GM12878 (cell line): Measurements from ENCODE around the gene IDH3A. TPM values are rescaled to one million over a fixed set of nuclear protein-coding genes. Genes with fewer than 3 reads are reported as not detected.

Source experiments
- ATAC-seq: fragments of 200-7000 bp; cut with Tn5 transposase; 3 replicates; pipeline ENCODE4 v1.9.1; 2020; ENCODE audit warnings: mild to moderate bottlenecking, moderate library complexity
- BruUV-seq: library from RNA; stranded (reverse); fragments of 400-500 nt; replicated peaks from 2 replicates; lab custom pipeline; 2021; lab: Mats Ljungman, UMichigan
- CTCF ChIA-PET: fragments of 300-600 bp; sonication (Branson Sonifier 250); formaldehyde crosslinking; extraction: SDS; loops from one replicate; lab custom pipeline; 2021; ENCODE audit warnings: inconsistent platforms; lab: Yijun Ruan, JAX
- POLR2A ChIA-PET: fragments of 350-600 bp; formaldehyde crosslinking; extraction: SDS; loops from one replicate; lab custom pipeline; 2021; ENCODE audit warnings: inconsistent platforms; lab: Charles Lee
- RAD21 ChIA-PET: fragments of 300-600 bp; sonication (Branson Sonifier 250); formaldehyde crosslinking; loops from one replicate; lab custom pipeline; 2023; ENCODE audit warnings: antibody characterized with exemption; ENCODE audit not compliant: unreplicated experiment; lab: Charles Lee
- SMC1A ChIA-PET: fragments of 300-600 bp; sonication (Branson Sonifier 250); formaldehyde crosslinking; loops from one replicate; lab custom pipeline; 2023; ENCODE audit not compliant: unreplicated experiment, uncharacterized antibody; lab: Charles Lee
- DNase-seq: peaks from one replicate; pipeline ENCODE4 v3.0.0-alpha.2; 2011; ENCODE audit warnings: low read depth, low spot score
- FAIRE-seq: peaks from 3 replicates; lab custom pipeline; 2011; peaks lifted over from hg19 to GRCh38; lab: Jason Lieb, UNC
- H2AFZ ChIP-seq: 2 replicates; pipeline ENCODE4 v1.6.0; 2011; ENCODE audit warnings: low read depth, low read length, control low read depth; ENCODE audit not compliant: control insufficient read depth
- H3K27ac ChIP-seq: 2 replicates; pipeline ENCODE4 v1.5.1; 2011; ENCODE audit warnings: control low read depth; ENCODE audit not compliant: control insufficient read depth, insufficient read depth
- H3K27me3 ChIP-seq, 2 experiments: replicated peaks in 1 of 2; 2 replicates each; pipeline versions ENCODE4 v1.6.0 to v1.6.1; 2011; ENCODE audit warnings: low read length in 1 of 2; ENCODE audit not compliant: control insufficient read depth in 2 of 2, insufficient read depth in 2 of 2
- H3K36me3 ChIP-seq, 2 experiments: 2 replicates each; pipeline ENCODE4 v1.5.1; 2011; ENCODE audit warnings: low read length in 1 of 2; ENCODE audit not compliant: control insufficient read depth in 2 of 2, insufficient read depth in 2 of 2
- H3K4me1 ChIP-seq: 2 replicates; pipeline ENCODE4 v1.6.1; 2011; ENCODE audit warnings: mild to moderate bottlenecking, low read length, moderate library complexity, mixed read lengths; ENCODE audit not compliant: control insufficient read depth, insufficient read depth
- H3K4me2 ChIP-seq: 2 replicates; pipeline ENCODE4 v1.6.0; 2011; ENCODE audit warnings: control low read depth; ENCODE audit not compliant: control insufficient read depth, insufficient read depth
- H3K4me3 ChIP-seq: fragments of 200-600 bp; sonication (generic); 2 replicates; pipeline ENCODE4 v1.5.1; 2016
- H3K79me2 ChIP-seq: 2 replicates; pipeline ENCODE4 v1.6.0; 2011; ENCODE audit warnings: low read length; ENCODE audit not compliant: control insufficient read depth, insufficient read depth
- H3K9ac ChIP-seq: 2 replicates; pipeline ENCODE4 v1.8.0; 2011; ENCODE audit warnings: low read length, control low read depth, mixed read lengths; ENCODE audit not compliant: control insufficient read depth, insufficient read depth
- H3K9me3 ChIP-seq: replicated peaks from 3 replicates; pipeline ENCODE4 v1.5.1; 2011; ENCODE audit warnings: mild to moderate bottlenecking, low read length; ENCODE audit not compliant: control insufficient read depth, insufficient read depth
- H4K20me1 ChIP-seq: 2 replicates; pipeline ENCODE4 v1.6.0; 2011; ENCODE audit not compliant: control insufficient read depth, insufficient read depth
- BRCA1 ChIP-seq: IDR thresholded peaks from 2 replicates; pipeline ENCODE4 v1.6.1; 2011; ENCODE audit warnings: low read depth, low read length, improper control_type of control experiment
- CHD4 ChIP-seq: fragments of 200-600 bp; sonication (generic); IDR thresholded peaks from 2 replicates; pipeline ENCODE4 v1.6.1; 2016; ENCODE audit warnings: mild to moderate bottlenecking
- EP300 ChIP-seq, 2 experiments: fragments of 150-350 bp in 1 of 2; IDR thresholded peaks; 2 replicates each; pipeline ENCODE4 v1.6.1; 2011 to 2012; ENCODE audit warnings: low read depth in 2 of 2, low read length in 2 of 2, borderline replicate concordance in 1 of 2, improper control_type of control experiment in 1 of 2, inconsistent platforms in 1 of 2; ENCODE audit not compliant: control insufficient read depth in 1 of 2
- HDAC2 ChIP-seq: fragments of 200-600 bp; sonication (generic); IDR thresholded peaks from 2 replicates; pipeline ENCODE4 v1.6.1; 2017
- JUNB ChIP-seq: IDR thresholded peaks from 2 replicates; pipeline ENCODE4 v1.6.1; 2016; ENCODE audit warnings: antibody characterized with exemption, mild to moderate bottlenecking
- JUND ChIP-seq: IDR thresholded peaks from 2 replicates; pipeline ENCODE4 v1.6.1; 2012; ENCODE audit warnings: low read depth, mild to moderate bottlenecking, low read length, improper control_type of control experiment, moderate library complexity
- NR2F1 ChIP-seq: fragments of 450-650 bp; conservative IDR thresholded peaks from 2 replicates; pipeline ENCODE4 v1.6.1; 2017; ENCODE audit warnings: mild to moderate bottlenecking
- PAX8 ChIP-seq: fragments of 450-650 bp; IDR thresholded peaks from 2 replicates; pipeline ENCODE4 v1.6.1; 2017; ENCODE audit warnings: mild to moderate bottlenecking, moderate library complexity
- POLR2AphosphoS5 ChIP-seq: IDR thresholded peaks from 2 replicates; pipeline ENCODE4 v1.6.1; 2011; ENCODE audit warnings: mild to moderate bottlenecking, low read length, inconsistent platforms
- RAD21 ChIP-seq: IDR thresholded peaks from 2 replicates; pipeline ENCODE4 v1.6.1; 2011; ENCODE audit warnings: mild to moderate bottlenecking, low read depth, low read length, moderate library complexity; ENCODE audit not compliant: insufficient read depth
- RFX5 ChIP-seq: IDR thresholded peaks from 2 replicates; pipeline ENCODE4 v1.6.1; 2011; ENCODE audit warnings: low read depth, low read length, improper control_type of control experiment
- SP1 ChIP-seq: IDR thresholded peaks from one replicate; pipeline ENCODE4 v1.6.1; 2011; ENCODE audit warnings: low read depth, low read length
- WGBS: methylation state at CpG from one replicate; pipeline ENCODE4 v1.1.6; 2016; ENCODE audit warnings: low lambda C conversion rate; ENCODE audit not compliant: insufficient replicate concordance, insufficient coverage; ENCODE audit errors: missing lambda C conversion rate; 5-methylcytosine and 5-hydroxymethylcytosine counted together
- in situ Hi-C: fragments of 300-500 bp; cut with MboI; formaldehyde crosslinking; loops from 9 replicates; pipeline ENCODE4 v1.14.3; 2018; ENCODE audit warnings: mixed read lengths
- intact Hi-C: fragments of 100-400 bp; cut with micrococcal nuclease; formaldehyde crosslinking; loops from one replicate; pipeline ENCODE4 v1.14.2; 2022; ENCODE audit not compliant: unreplicated experiment
- polyA plus RNA-seq, 11 experiments: library from polyadenylated mRNA; depleted of rRNA in 4 of 11; unstranded in 6 of 11; stranded (reverse) in 5 of 11; fragments of >200 nt; fragmentation: Nextera tagmentation in 4 of 11; fragmentation: Illumina TruSeq in 1 of 11; extraction: Ambion mirVana in 4 of 11; extraction: Trizol in 1 of 11; gene quantifications; 1 replicate in 1 of 11; 2 replicates in 10 of 11; pipeline versions ENCODE4 v1.2.1 to v1.2.3, GENCODE V29; 2011 to 2016; ENCODE audit warnings: inconsistent platforms in 2 of 11, missing spikeins in 2 of 11, low read depth in 1 of 11
- total RNA-seq, 4 experiments: library from RNA; depleted of rRNA in 3 of 4; stranded (reverse); fragments of >200 nt in 3 of 4; fragmentation: Illumina TruSeq in 1 of 4; extraction: Trizol in 1 of 4; gene quantifications; 2 replicates each; pipeline versions ENCODE4 v1.2.1 to v1.2.3, GENCODE V29; 2013 to 2021
- TF ChIP-seq, protein P1 (sequence below): IDR thresholded peaks from 2 replicates; pipeline ENCODE4 v1.6.1; 2012; ENCODE audit warnings: low read depth, low read length, improper control_type of control experiment
- TF ChIP-seq, protein P2 (sequence below): IDR thresholded peaks from 2 replicates; pipeline ENCODE4 v1.6.1; 2011; ENCODE audit warnings: low read depth, mild to moderate bottlenecking, low read length, moderate library complexity, borderline replicate concordance; ENCODE audit errors: extremely low read depth
- TF ChIP-seq, protein P3 (sequence below), 3 experiments: IDR thresholded peaks in 2 of 3; conservative IDR thresholded peaks in 1 of 3; 2 replicates each; pipeline ENCODE4 v1.5.1; 2011; ENCODE audit warnings: low read depth in 3 of 3, low read length in 3 of 3, mild to moderate bottlenecking in 3 of 3, control low read depth in 2 of 3, moderate library complexity in 2 of 3, inconsistent platforms in 1 of 3, mixed read lengths in 1 of 3; ENCODE audit not compliant: control insufficient read depth in 2 of 3, insufficient read depth in 1 of 3; ENCODE audit errors: extremely low read depth in 1 of 3
- TF ChIP-seq, protein P4 (sequence below): fragments of 450-650 bp; formaldehyde crosslinking; IDR thresholded peaks from 2 replicates; pipeline ENCODE4 v1.5.0; 2022; ENCODE audit warnings: mild to moderate bottlenecking, missing genetic modification characterization

The IDH3A gene
- total and polyA plus RNA-seq, 10 of the 15 experiments (the other 5 are each of a cell fraction or from before 2014, with no cell fraction given) = 83.9 to 254 (median 195) TPM

DNA sequence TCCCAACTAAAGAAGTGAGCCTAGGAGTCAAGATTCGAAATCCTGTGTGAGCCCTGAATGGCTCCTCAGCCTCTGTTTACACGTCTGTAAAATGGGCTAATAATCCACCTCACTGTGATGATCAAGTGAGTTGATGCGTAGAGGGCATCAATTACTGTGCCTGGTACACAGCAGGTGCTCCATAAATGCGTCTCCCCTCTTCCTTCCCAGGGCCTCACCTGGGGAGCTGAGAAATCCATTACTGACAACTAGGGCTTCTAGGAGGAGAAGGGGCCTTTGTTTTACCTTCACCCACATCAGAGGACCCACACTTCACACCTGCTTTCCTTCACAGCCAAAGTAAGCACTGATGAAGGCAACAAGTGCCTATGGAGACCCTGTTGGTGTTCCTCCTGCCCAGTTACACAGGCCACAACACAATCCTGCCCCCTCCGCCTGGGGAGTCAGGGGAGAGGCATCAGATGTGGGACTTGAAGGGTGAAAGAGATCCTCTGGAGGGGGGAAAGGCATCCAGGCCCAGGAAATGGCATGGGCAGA lies 19.3 kb upstream of the IDH3A start:
- H3K79me2 ChIP-seq = no peaks in the 10 kb centered on the region
- H3K4me3 ChIP-seq = no peak overlapping the region
- no peak overlapping the region for H3K27ac ChIP-seq
- ChIA-PET POLR2A (interaction anchor here (0.6 to 1.0 kb wide), 3 partner anchors 13 to 67 kb away, joined by 3 to 5 read pairs (median 4); no protein-coding TSS in a partner anchor), RAD21 (interaction anchor here (0.8 to 9.5 kb wide), 6 partner anchors 17 to 119 kb away, joined by 3 to 147 read pairs (median 16); no protein-coding TSS in a partner anchor), CTCF (interaction anchor here (0.9 to 7.0 kb wide), 17 partner anchors 8 to 222 kb away, joined by 3 to 200 read pairs (median 10); partner anchors contain the start of gene IDH3A), SMC1A (interaction anchor here (0.8 to 4.4 kb wide), 7 partner anchors 17 to 113 kb away, joined by 3 to 57 read pairs (median 12); no protein-coding TSS in a partner anchor)
- no peaks in the 10 kb centered on the region for H4K20me1 ChIP-seq
- no peak for ATAC-seq
- intact Hi-C loops (loop anchor here (2.0 kb wide), 1 partner anchor 19 kb away; the partner anchor contains the start of gene IDH3A), in situ Hi-C loops (no loop called here)
- no peaks in the 10 kb centered on the region for H3K9me3 ChIP-seq
- no TSS peak for BruUV-seq
- no peak overlapping the region for H2AFZ ChIP-seq
- no peak overlapping the region for H3K4me2 ChIP-seq
- FAIRE-seq = no peak
- WGBS = 54% methylated on average over 5 of the region's 5 CpGs
- H3K9ac ChIP-seq = no peak overlapping the region
- H3K27me3 ChIP-seq = no peaks in the 10 kb centered on the region
- no peaks in the 10 kb centered on the region for H3K36me3 ChIP-seq
- DNase-seq = no peak
- H3K4me1 ChIP-seq = peaks cover 5% of the 10 kb centered on the region
- TF ChIP-seq, protein P1, sequence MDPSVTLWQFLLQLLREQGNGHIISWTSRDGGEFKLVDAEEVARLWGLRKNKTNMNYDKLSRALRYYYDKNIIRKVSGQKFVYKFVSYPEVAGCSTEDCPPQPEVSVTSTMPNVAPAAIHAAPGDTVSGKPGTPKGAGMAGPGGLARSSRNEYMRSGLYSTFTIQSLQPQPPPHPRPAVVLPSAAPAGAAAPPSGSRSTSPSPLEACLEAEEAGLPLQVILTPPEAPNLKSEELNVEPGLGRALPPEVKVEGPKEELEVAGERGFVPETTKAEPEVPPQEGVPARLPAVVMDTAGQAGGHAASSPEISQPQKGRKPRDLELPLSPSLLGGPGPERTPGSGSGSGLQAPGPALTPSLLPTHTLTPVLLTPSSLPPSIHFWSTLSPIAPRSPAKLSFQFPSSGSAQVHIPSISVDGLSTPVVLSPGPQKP = no peak
- TF ChIP-seq CHD4 (no peak), SP1 (no peak), POLR2AphosphoS5 (no peak), HDAC2 (no peak), RAD21 (no peak), JUNB (no peak), EP300 (IDR thresholded peaks at IDR 0.05; ENCODE audit: borderline replicate concordance in 1 of 2, control insufficient read depth in 1 of 2, low read depth in 2 of 2, low read length in 2 of 2) (no peak), BRCA1 (no peak), NR2F1 (no peak), PAX8 (no peak), JUND (no peak), RFX5 (no peak)
- TF ChIP-seq, protein P2, sequence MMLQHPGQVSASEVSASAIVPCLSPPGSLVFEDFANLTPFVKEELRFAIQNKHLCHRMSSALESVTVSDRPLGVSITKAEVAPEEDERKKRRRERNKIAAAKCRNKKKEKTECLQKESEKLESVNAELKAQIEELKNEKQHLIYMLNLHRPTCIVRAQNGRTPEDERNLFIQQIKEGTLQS = no peak
- TF ChIP-seq, protein P3, sequence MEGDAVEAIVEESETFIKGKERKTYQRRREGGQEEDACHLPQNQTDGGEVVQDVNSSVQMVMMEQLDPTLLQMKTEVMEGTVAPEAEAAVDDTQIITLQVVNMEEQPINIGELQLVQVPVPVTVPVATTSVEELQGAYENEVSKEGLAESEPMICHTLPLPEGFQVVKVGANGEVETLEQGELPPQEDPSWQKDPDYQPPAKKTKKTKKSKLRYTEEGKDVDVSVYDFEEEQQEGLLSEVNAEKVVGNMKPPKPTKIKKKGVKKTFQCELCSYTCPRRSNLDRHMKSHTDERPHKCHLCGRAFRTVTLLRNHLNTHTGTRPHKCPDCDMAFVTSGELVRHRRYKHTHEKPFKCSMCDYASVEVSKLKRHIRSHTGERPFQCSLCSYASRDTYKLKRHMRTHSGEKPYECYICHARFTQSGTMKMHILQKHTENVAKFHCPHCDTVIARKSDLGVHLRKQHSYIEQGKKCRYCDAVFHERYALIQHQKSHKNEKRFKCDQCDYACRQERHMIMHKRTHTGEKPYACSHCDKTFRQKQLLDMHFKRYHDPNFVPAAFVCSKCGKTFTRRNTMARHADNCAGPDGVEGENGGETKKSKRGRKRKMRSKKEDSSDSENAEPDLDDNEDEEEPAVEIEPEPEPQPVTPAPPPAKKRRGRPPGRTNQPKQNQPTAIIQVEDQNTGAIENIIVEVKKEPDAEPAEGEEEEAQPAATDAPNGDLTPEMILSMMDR (IDR thresholded peaks at IDR 0.05 in 2 of 3, conservative IDR thresholded peaks at IDR 0.05 in 1 of 3; ENCODE audit: control insufficient read depth in 2 of 3, extremely low read depth in 1 of 3, insufficient read depth in 1 of 3, low read depth in 3 of 3, low read length in 3 of 3) = no peak
- TF ChIP-seq, protein P4, sequence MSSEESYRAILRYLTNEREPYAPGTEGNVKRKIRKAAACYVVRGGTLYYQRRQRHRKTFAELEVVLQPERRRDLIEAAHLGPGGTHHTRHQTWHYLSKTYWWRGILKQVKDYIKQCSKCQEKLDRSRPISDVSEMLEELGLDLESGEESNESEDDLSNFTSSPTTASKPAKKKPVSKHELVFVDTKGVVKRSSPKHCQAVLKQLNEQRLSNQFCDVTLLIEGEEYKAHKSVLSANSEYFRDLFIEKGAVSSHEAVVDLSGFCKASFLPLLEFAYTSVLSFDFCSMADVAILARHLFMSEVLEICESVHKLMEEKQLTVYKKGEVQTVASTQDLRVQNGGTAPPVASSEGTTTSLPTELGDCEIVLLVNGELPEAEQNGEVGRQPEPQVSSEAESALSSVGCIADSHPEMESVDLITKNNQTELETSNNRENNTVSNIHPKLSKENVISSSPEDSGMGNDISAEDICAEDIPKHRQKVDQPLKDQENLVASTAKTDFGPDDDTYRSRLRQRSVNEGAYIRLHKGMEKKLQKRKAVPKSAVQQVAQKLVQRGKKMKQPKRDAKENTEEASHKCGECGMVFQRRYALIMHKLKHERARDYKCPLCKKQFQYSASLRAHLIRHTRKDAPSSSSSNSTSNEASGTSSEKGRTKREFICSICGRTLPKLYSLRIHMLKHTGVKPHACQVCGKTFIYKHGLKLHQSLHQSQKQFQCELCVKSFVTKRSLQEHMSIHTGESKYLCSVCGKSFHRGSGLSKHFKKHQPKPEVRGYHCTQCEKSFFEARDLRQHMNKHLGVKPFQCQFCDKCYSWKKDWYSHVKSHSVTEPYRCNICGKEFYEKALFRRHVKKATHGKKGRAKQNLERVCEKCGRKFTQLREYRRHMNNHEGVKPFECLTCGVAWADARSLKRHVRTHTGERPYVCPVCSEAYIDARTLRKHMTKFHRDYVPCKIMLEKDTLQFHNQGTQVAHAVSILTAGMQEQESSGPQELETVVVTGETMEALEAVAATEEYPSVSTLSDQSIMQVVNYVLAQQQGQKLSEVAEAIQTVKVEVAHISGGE (CRISPR knock-in tag) = no peak
